Endothelial cell of umbilical vein (primary cell): ENCODE data around the gene PCDH15. TPM values are rescaled to one million over a fixed set of nuclear protein-coding genes. Genes with fewer than 3 reads are reported as not detected.

ENCODE experiments used
- BruUV-seq: library from RNA; stranded (reverse); fragments of 400-500 nt; replicated peaks from 2 replicates; lab custom pipeline; 2021; lab: Mats Ljungman, UMichigan
- CTCF ChIA-PET: fragments of 300-600, 350-600 bp; sonication (Branson Sonifier 250); formaldehyde crosslinking; loops from one replicate; lab custom pipeline; 2021; ENCODE audit warnings: antibody characterized with exemption, inconsistent platforms; lab: Charles Lee
- POLR2A ChIA-PET: fragments of 300-600, 350-600 bp; sonication (Branson Sonifier 250); formaldehyde crosslinking; loops from one replicate; lab custom pipeline; 2021; ENCODE audit warnings: antibody characterized with exemption, inconsistent platforms; lab: Charles Lee
- DNase-seq: peaks from one replicate; pipeline ENCODE4 v3.0.0-alpha.2; 2011; ENCODE audit warnings: low read depth, low spot score
- FAIRE-seq: peaks from 2 replicates; lab custom pipeline; 2011; peaks lifted over from hg19 to GRCh38; lab: Jason Lieb, UNC
- H2AFZ ChIP-seq: 2 replicates; pipeline ENCODE4 v1.6.0; 2012; ENCODE audit warnings: low read depth, low read length, control low read depth, inconsistent platforms
- H3K27ac ChIP-seq: 2 replicates; pipeline ENCODE4 v1.5.1; 2011; ENCODE audit warnings: low read depth, mild to moderate bottlenecking, control low read depth, low read length, moderate library complexity; ENCODE audit not compliant: insufficient read depth
- H3K27me3 ChIP-seq, 2 experiments: 2 replicates each; pipeline versions ENCODE4 v1.6.0 to v1.6.1; 2011; ENCODE audit warnings: low read length in 2 of 2, mixed read lengths in 1 of 2; ENCODE audit not compliant: control insufficient read depth in 2 of 2, insufficient read depth in 2 of 2
- H3K36me3 ChIP-seq, 2 experiments: 2 replicates in 1 of 2; 3 replicates in 1 of 2; pipeline ENCODE4 v1.5.1; 2011; ENCODE audit warnings: low read length in 2 of 2, mild to moderate bottlenecking in 1 of 2, moderate library complexity in 1 of 2; ENCODE audit not compliant: control insufficient read depth in 2 of 2, insufficient read depth in 2 of 2; ENCODE audit errors: extremely low read depth in 1 of 2
- H3K4me1 ChIP-seq: 3 replicates; pipeline ENCODE4 v1.5.1; 2011; ENCODE audit warnings: mild to moderate bottlenecking, low read length; ENCODE audit not compliant: control insufficient read depth, insufficient read depth; ENCODE audit errors: extremely low read depth
- H3K4me2 ChIP-seq: 2 replicates; pipeline ENCODE4 v1.6.1; 2011; ENCODE audit warnings: low read length, control low read depth, mixed read lengths; ENCODE audit not compliant: insufficient read depth
- H3K4me3 ChIP-seq, 3 experiments: fragments of 200-600 bp in 1 of 3; sonication (generic), shearing (Covaris generic) in 1 of 3; replicated peaks in 1 of 3; 2 replicates each; pipeline ENCODE4 v1.5.1; 2011 to 2016; ENCODE audit warnings: control low read depth in 3 of 3, low read length in 3 of 3, mild to moderate bottlenecking in 2 of 3, inconsistent platforms in 1 of 3, low read depth in 1 of 3, moderate library complexity in 1 of 3; ENCODE audit not compliant: insufficient read depth in 1 of 3
- H3K79me2 ChIP-seq: 2 replicates; pipeline ENCODE4 v1.6.0; 2012; ENCODE audit warnings: low read length, inconsistent platforms; ENCODE audit not compliant: control insufficient read depth, insufficient read depth
- H3K9ac ChIP-seq: replicated peaks from 2 replicates; pipeline ENCODE3; 2011; ENCODE audit warnings: low read length, control low read depth; ENCODE audit not compliant: insufficient read depth; ENCODE audit errors: extremely low read depth
- H3K9me1 ChIP-seq: replicated peaks from 3 replicates; pipeline ENCODE4 v1.6.0; 2011; ENCODE audit warnings: mild to moderate bottlenecking, low read length; ENCODE audit not compliant: control insufficient read depth, insufficient read depth; ENCODE audit errors: extremely low read depth
- H3K9me3 ChIP-seq: replicated peaks from 2 replicates; pipeline ENCODE4 v1.5.1; 2012; ENCODE audit warnings: low read length, inconsistent platforms; ENCODE audit not compliant: control insufficient read depth, insufficient read depth
- H4K20me1 ChIP-seq: replicated peaks from 2 replicates; pipeline ENCODE3; 2011; ENCODE audit warnings: mild to moderate bottlenecking, low read length; ENCODE audit not compliant: control insufficient read depth, insufficient read depth; ENCODE audit errors: extremely low read depth
- CTCF ChIP-seq, 2 donors: IDR thresholded peaks; 1 replicate in 1 of 2; 2 replicates in 1 of 2; pipeline ENCODE4 v1.5.1; 2011; ENCODE audit warnings: low read length in 2 of 2, mild to moderate bottlenecking in 2 of 2, moderate library complexity in 2 of 2, control low read depth in 1 of 2, inconsistent platforms in 1 of 2, low read depth in 1 of 2; ENCODE audit not compliant: insufficient read depth in 1 of 2; ENCODE audit errors: extremely low read depth in 1 of 2
- FOS ChIP-seq: IDR thresholded peaks from 2 replicates; pipeline ENCODE4 v1.6.1; 2011; ENCODE audit warnings: mild to moderate bottlenecking, low read length, moderate library complexity, borderline replicate concordance; ENCODE audit not compliant: insufficient read depth
- GATA2 ChIP-seq: IDR thresholded peaks from 2 replicates; pipeline ENCODE4 v1.7.0; 2011; ENCODE audit warnings: low read depth, mild to moderate bottlenecking, moderate library complexity, mixed read lengths, low read length; ENCODE audit not compliant: insufficient read length, insufficient read depth
- JUN ChIP-seq: IDR thresholded peaks from 2 replicates; pipeline ENCODE4 v1.6.1; 2011; ENCODE audit warnings: borderline replicate concordance, low read depth; ENCODE audit not compliant: insufficient read length, insufficient read depth
- MAX ChIP-seq: IDR thresholded peaks from 2 replicates; pipeline ENCODE4 v1.6.1; 2011; ENCODE audit not compliant: insufficient read depth, insufficient read length
- MYC ChIP-seq: IDR thresholded peaks from one replicate; pipeline ENCODE4 v1.6.1; 2011; ENCODE audit warnings: mild to moderate bottlenecking, low read depth, low read length
- POLR2A ChIP-seq: IDR thresholded peaks from 2 replicates; pipeline ENCODE4 v1.6.1; 2012; ENCODE audit warnings: low read depth, mild to moderate bottlenecking, control low read depth, low read length
- POLR2AphosphoS5 ChIP-seq: IDR thresholded peaks from 2 replicates; pipeline ENCODE4 v1.6.1; 2012; ENCODE audit warnings: low read depth, mild to moderate bottlenecking, control low read depth, low read length, moderate library complexity; ENCODE audit not compliant: insufficient read depth
- dilution Hi-C: fragments of 300-500 bp; cut with MboI; formaldehyde crosslinking; loops from one replicate; pipeline ENCODE4 v1.15.0; 2019; ENCODE audit warnings: low sequenced_read_pairs; ENCODE audit not compliant: extremely low pct_ligation_motif_present
- intact Hi-C: fragments of 100-400 bp; cut with micrococcal nuclease; formaldehyde crosslinking; loops from one replicate; pipeline ENCODE4 v1.10.0; 2022
- polyA plus RNA-seq, 4 experiments: library from polyadenylated mRNA; depleted of rRNA in 3 of 4; stranded (reverse) in 3 of 4; unstranded in 1 of 4; fragments of >200 nt; gene quantifications; 2 replicates each; pipeline versions ENCODE4 v1.2.1 to v1.2.3, GENCODE V29; 2011 to 2012; ENCODE audit warnings: missing spikeins in 1 of 4
- total RNA-seq: library from RNA; stranded (reverse); gene quantifications from 2 replicates; pipeline ENCODE4 v1.2.3, GENCODE V29; 2021

The PCDH15 gene
- total and polyA plus RNA-seq, 2 donors (not counting 3 experiments of a cell fraction or from before 2014, with no cell fraction given): 0.04 TPM; not detected in 1

DNA sequence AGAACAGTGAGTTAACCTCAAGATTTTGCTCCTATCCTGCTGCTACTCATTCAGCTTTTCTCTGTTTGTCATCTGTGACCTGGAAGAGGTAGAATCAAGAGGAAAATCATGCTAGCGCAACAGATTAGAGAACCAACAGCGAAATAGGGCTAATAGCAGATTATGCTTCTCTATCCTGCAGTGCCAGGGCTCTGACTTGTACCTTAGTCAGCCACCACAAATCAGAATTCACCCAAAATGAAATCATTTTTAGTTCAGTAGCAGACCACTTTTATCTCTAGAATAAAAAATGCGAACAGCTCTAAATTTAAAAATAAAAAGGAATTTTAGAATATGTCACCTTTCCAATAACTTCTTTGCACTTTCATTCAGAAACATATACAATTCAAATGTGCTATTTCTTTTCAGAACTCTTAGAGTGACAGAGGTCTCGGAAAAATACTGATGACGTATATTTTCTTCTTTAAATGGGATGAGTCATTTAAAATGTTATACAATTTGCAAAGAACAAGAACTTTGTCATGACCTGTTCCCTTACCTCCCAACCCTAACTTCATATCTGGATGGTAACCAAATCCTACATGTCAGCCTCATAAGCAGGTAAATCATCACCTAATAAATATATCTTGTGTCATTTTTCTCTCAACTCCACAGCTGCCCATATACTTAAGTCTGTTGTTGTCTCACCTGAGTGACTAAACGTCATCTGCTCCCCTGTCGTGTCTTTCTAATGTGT is 896.4 kb downstream of the PCDH15 start:
- Histone ChIP-seq H3K4me2 (no peak overlapping the region), H3K4me3 (no peak overlapping the region), H3K9me3 (no peaks in the 10 kb centered on the region), H3K79me2 (no peaks in the 10 kb centered on the region), H4K20me1 (no peaks in the 10 kb centered on the region), H3K36me3 (no peaks in the 10 kb centered on the region), H3K9ac (no peak overlapping the region), H2AFZ (no peak overlapping the region), H3K27ac (no peak overlapping the region), H3K9me1 (no peaks in the 10 kb centered on the region), H3K27me3 (no peaks in the 10 kb centered on the region), H3K4me1 (no peaks in the 10 kb centered on the region)
- ChIA-PET POLR2A (no interaction called here), CTCF (no interaction called here)
- TF ChIP-seq FOS (no peak), POLR2AphosphoS5 (no peak), CTCF (IDR thresholded peaks at IDR 0.05; ENCODE audit: extremely low read depth in 1 of 2, insufficient read depth in 1 of 2, low read depth in 1 of 2, low read length in 2 of 2) (no peak), GATA2 (no peak), MAX (no peak), JUN (peak; percentile 15), POLR2A (no peak), MYC (no peak)
- no peak for DNase-seq
- BruUV-seq: no TSS peak
- FAIRE-seq: no peak
- dilution Hi-C loops (no loop called here), intact Hi-C loops (no loop called here)
